Lung (tissue), 12 donors: Measurements from ENCODE around the gene CFLAR. TPM values are rescaled to one million over a fixed set of nuclear protein-coding genes. Genes with fewer than 3 reads are reported as not detected.

ENCODE experiments used
- ATAC-seq: fragments of 200-7000 bp; cut with Tn5 transposase; one replicate; pipeline ENCODE4 v1.9.1; 2020; ENCODE audit warnings: moderate number of reproducible peaks; ENCODE audit not compliant: insufficient read depth, low FRiP score
- DNase-seq, 3 donors: peaks; one replicate each; pipeline ENCODE4 v3.0.0-alpha.2; 2013 to 2017
- H3K27ac ChIP-seq, 2 donors: one replicate each; pipeline ENCODE4 v1.5.1; 2013; ENCODE audit warnings: mild to moderate bottlenecking in 2 of 2, moderate library complexity in 2 of 2, control low read depth in 1 of 2, inconsistent platforms in 1 of 2, low read depth in 1 of 2, low read length in 1 of 2
- H3K27me3 ChIP-seq, 3 donors: one replicate each; pipeline ENCODE4 v1.5.1; 2013; ENCODE audit warnings: low read length in 2 of 3; ENCODE audit not compliant: control insufficient read depth in 3 of 3, insufficient read depth in 3 of 3
- H3K36me3 ChIP-seq, 4 donors: one replicate each; pipeline ENCODE4 v1.5.1; 2013; ENCODE audit warnings: low read length in 4 of 4, mild to moderate bottlenecking in 1 of 4, moderate library complexity in 1 of 4; ENCODE audit not compliant: control insufficient read depth in 4 of 4, insufficient read depth in 4 of 4
- H3K4me1 ChIP-seq, 5 donors: one replicate each; pipeline ENCODE4 v1.5.1; 2013; ENCODE audit warnings: low read length in 5 of 5, mild to moderate bottlenecking in 2 of 5, moderate library complexity in 1 of 5; ENCODE audit not compliant: control insufficient read depth in 5 of 5, insufficient read depth in 5 of 5
- H3K4me3 ChIP-seq: one replicate; pipeline ENCODE4 v1.5.1; 2013; ENCODE audit warnings: mild to moderate bottlenecking, control low read depth, moderate library complexity
- H3K9ac ChIP-seq, 2 donors: one replicate each; pipeline ENCODE4 v1.5.1; 2013; ENCODE audit warnings: low read length in 2 of 2, control low read depth in 1 of 2; ENCODE audit not compliant: insufficient read depth in 1 of 2
- H3K9me3 ChIP-seq, 4 donors: one replicate each; pipeline ENCODE4 v1.5.1; 2013; ENCODE audit warnings: low read length in 3 of 4, mild to moderate bottlenecking in 1 of 4, moderate library complexity in 1 of 4; ENCODE audit not compliant: control insufficient read depth in 4 of 4, insufficient read depth in 3 of 4
- WGBS, 2 donors: extraction: QIAGEN DNeasy Blood & Tissue Kit; methylation state at CpG; one replicate each; pipeline ENCODE4 v1.1.7; 2013; 5-methylcytosine and 5-hydroxymethylcytosine counted together
- polyA plus RNA-seq, 2 donors: library from polyadenylated mRNA; stranded (reverse); fragments of 200-250 nt; gene quantifications; one replicate each; pipeline ENCODE4 v1.2.1, GENCODE V29; 2013
- total RNA-seq, 2 donors: library from RNA; depleted of rRNA in 1 of 2; stranded (reverse); fragments of >200 nt in 1 of 2; gene quantifications; one replicate each; pipeline ENCODE4 v1.2.1, GENCODE V29; 2014 to 2021
- TF ChIP-seq, protein P1 (sequence below): IDR thresholded peaks from 2 replicates; pipeline ENCODE4 v1.5.1; 2012; ENCODE audit warnings: mild to moderate bottlenecking; ENCODE audit errors: control extremely low read depth, extremely low read depth
- donor health status: control.
- donor health status: control.
- donor health status: Bipolar disorder and iron deficiency.
- donor health status: healthy.
- donor health status: DM: yes; HTN: yes; CAD: no.

The CFLAR gene
- total and polyA plus RNA-seq, 4 donors = 101 to 345 (median 238) TPM

DNA sequence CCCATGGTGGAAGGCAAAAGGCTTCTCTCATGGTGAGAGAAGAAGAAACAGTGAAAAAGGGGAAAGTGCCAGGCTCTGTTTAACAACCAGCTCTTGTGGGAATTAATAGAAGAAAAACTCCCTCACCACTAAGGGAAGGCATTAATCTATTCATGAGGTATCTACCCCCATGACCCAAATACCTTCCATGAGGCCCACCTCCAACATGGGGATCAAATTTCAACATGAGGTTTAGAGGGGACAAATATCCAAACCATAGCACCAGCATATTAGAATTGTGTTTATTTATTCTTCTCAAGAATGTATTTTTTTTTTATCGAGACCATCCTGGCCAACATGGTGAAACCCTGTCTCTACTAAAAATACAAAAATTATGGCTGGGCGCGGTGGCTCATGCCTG, 4.9 kb upstream of the CFLAR start:
- Histone ChIP-seq H3K27ac (no peak overlapping the region), H3K4me1 (peaks cover 0 to 7% (median 0%) of the 10 kb centered on the region in 5 donors), H3K9ac (no peak overlapping the region), H3K27me3 (no peaks in the 10 kb centered on the region), H3K36me3 (no peaks in the 10 kb centered on the region), H3K9me3 (no peaks in the 10 kb centered on the region), H3K4me3 (no peak overlapping the region)
- TF ChIP-seq, protein P1, sequence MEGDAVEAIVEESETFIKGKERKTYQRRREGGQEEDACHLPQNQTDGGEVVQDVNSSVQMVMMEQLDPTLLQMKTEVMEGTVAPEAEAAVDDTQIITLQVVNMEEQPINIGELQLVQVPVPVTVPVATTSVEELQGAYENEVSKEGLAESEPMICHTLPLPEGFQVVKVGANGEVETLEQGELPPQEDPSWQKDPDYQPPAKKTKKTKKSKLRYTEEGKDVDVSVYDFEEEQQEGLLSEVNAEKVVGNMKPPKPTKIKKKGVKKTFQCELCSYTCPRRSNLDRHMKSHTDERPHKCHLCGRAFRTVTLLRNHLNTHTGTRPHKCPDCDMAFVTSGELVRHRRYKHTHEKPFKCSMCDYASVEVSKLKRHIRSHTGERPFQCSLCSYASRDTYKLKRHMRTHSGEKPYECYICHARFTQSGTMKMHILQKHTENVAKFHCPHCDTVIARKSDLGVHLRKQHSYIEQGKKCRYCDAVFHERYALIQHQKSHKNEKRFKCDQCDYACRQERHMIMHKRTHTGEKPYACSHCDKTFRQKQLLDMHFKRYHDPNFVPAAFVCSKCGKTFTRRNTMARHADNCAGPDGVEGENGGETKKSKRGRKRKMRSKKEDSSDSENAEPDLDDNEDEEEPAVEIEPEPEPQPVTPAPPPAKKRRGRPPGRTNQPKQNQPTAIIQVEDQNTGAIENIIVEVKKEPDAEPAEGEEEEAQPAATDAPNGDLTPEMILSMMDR = no peak
- 97 to 98% methylated on average over 3 of the region's 3 CpGs for WGBS, 2 donors
- ATAC-seq = no peak
- no peak for DNase-seq

DNA sequence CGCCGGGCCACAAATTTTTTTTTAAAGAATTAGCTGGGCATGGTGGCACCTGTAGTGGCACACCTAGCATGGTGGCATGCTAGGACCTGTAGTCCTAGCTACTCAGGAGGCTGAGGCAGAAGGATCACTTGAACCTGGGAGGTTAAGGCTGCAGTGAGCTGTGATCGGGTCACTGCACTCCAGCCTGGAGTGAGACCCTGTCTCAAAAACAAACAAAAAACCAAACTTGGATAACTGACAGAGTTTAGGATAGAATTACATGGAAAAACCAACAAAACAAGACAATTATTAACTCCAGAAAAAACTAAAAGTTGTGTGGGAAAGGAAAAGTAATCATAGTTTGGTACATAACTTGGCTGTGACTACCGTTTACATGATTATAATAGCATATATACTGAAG, 1.6 kb upstream of the CFLAR start:
- Histone ChIP-seq H3K4me3 (no peak overlapping the region), H3K9ac (no peak overlapping the region), H3K9me3 (no peaks in the 10 kb centered on the region), H3K4me1 (peaks cover 0 to 15% (median 4%) of the 10 kb centered on the region in 5 donors), H3K27me3 (no peaks in the 10 kb centered on the region), H3K36me3 (no peaks in the 10 kb centered on the region), H3K27ac (no peak overlapping the region)
- WGBS, 2 donors = 84 to 89% methylated on average over 4 of the region's 4 CpGs
- ATAC-seq (no peak), DNase-seq (no peak)
- TF ChIP-seq, protein P1 = no peak

DNA sequence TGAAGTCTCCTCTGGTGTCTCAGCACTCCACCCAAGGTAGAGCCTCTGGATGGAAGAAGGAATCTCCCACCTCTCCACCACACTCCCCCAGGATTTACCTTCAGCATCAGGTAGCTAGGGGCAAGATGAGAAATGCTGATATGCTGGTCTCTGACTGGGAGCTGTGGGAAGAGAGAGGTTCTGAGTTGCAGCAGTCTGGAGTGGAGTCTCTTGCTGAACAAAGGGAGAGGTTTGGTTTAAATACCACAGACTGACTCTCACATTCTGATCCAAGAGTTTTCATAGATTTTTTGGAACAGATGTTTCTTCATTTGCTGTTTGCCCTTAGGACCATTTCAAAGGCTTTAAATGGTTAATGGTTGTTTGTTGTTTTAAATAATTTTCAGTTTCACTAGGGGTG, 1.1 kb upstream of the CFLAR start:
- Histone ChIP-seq H3K9ac (no peak overlapping the region), H3K9me3 (no peaks in the 10 kb centered on the region), H3K27ac (peak overlapping the region in 1 of 2 donors; percentile 39), H3K36me3 (no peaks in the 10 kb centered on the region), H3K4me1 (peaks cover 0 to 16% (median 5%) of the 10 kb centered on the region in 5 donors), H3K4me3 (no peak overlapping the region), H3K27me3 (no peaks in the 10 kb centered on the region)
- TF ChIP-seq, protein P1 = no peak
- ATAC-seq = no peak
- DNase-seq = no peak
